Measurements from ENCODE around the gene C1QTNF6. TPM values are rescaled to one million over a fixed set of nuclear protein-coding genes. Genes with fewer than 3 reads are reported as not detected.

The C1QTNF6 gene
- total and polyA plus RNA-seq, 2 of the 8 experiments (the other 6 are each of a cell fraction or from before 2014, with no cell fraction given) = 3.1 to 6.5 TPM

DNA sequence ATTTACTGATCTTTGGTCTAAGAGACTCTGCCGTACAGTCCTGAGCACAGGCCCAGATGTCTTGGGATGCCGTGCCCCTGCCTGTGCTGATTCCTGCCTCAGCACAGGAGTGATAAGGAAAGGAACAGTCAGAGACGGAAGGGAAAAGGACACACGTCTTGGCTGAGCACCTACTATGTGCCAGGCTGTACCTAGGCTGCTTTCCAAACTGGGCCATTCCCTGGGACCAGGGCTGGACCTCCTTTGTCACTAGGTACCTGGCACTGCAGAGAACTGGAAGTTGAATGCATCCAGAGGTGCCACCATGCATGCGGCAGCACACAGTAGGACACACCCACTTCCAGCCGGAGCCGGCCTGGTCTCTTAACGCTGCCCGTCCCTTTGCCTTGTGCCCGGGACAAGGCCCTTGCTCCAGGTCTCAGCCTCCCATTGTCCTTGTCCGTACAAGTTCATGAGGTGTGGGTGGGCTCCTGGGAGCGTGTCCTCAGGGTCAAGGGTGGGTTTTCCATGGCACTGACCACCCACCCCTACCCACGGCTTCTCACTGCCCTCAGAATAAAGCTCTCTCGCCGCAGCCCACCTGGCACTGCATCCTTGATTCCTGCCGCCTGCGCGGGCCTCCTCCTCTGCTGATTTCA is 25.3 kb upstream of the C1QTNF6 start (continued):
- TF ChIP-seq RNF2 (IDR thresholded peaks at IDR 0.05; ENCODE audit: borderline replicate concordance, low read depth, low read length, missing control alignments, poor library complexity, severe bottlenecking) (no peak), SUZ12 (IDR thresholded peaks at IDR 0.05; ENCODE audit: low read length) (no peak)

Data from H1 (cell line).